IMR-90 (cell line): ENCODE data around the gene RPS25. TPM values are rescaled to one million over a fixed set of nuclear protein-coding genes. Genes with fewer than 3 reads are reported as not detected.

ENCODE experiments used
- ATAC-seq: fragments of 200-7000 bp; cut with Tn5 transposase; 2 replicates; pipeline ENCODE4 v1.9.1; 2020; ENCODE audit warnings: low read depth, mild to moderate bottlenecking, moderate library complexity
- BruUV-seq: library from RNA; stranded (reverse); fragments of 400-500 nt; replicated peaks from 2 replicates; lab custom pipeline; 2021; lab: Mats Ljungman, UMichigan
- CTCF ChIA-PET: fragments of 300-600 bp; formaldehyde crosslinking; extraction: SDS; loops from one replicate; lab custom pipeline; 2021; ENCODE audit warnings: antibody characterized with exemption; lab: Yijun Ruan, JAX
- POLR2A ChIA-PET: fragments of 300-600 bp; sonication (Branson Sonifier 250); formaldehyde crosslinking; loops from one replicate; lab custom pipeline; 2022; ENCODE audit warnings: antibody characterized with exemption; ENCODE audit not compliant: unreplicated experiment; lab: Charles Lee
- DNase-seq: peaks from one replicate; pipeline ENCODE4 v3.0.0; 2013
- H2AFZ ChIP-seq: replicated peaks from 2 replicates; pipeline ENCODE3; 2013; ENCODE audit warnings: low read length, mild to moderate bottlenecking; ENCODE audit not compliant: poor library complexity
- H2AK5ac ChIP-seq: 2 replicates; pipeline ENCODE4 v1.6.1; 2013; ENCODE audit warnings: low read depth, low read length, inconsistent platforms
- H2AK9ac ChIP-seq: replicated peaks from 2 replicates; pipeline ENCODE3; 2013; ENCODE audit warnings: mild to moderate bottlenecking, low read depth, low read length, moderate library complexity; ENCODE audit not compliant: poor library complexity
- H2BK120ac ChIP-seq: 2 replicates; pipeline ENCODE4 v1.6.1; 2013; ENCODE audit warnings: low read depth, low read length, inconsistent platforms
- H2BK15ac ChIP-seq: 3 replicates; pipeline ENCODE4 v1.6.1; 2013; ENCODE audit warnings: low read depth, low read length, inconsistent platforms
- H2BK20ac ChIP-seq: 2 replicates; pipeline ENCODE4 v1.6.1; 2013; ENCODE audit warnings: low read depth, mild to moderate bottlenecking, inconsistent platforms, low read length, moderate library complexity
- H2BK5ac ChIP-seq: 2 replicates; pipeline ENCODE4 v1.6.1; 2013; ENCODE audit warnings: mild to moderate bottlenecking, low read depth, low read length, inconsistent platforms; ENCODE audit not compliant: poor library complexity, severe bottlenecking
- H3K14ac ChIP-seq: replicated peaks from 2 replicates; pipeline ENCODE4 v1.6.1; 2013; ENCODE audit warnings: low read depth, low read length, inconsistent platforms
- H3K18ac ChIP-seq: 2 replicates; pipeline ENCODE4 v1.6.1; 2013; ENCODE audit warnings: low read depth, low read length, control low read depth
- H3K23ac ChIP-seq: 2 replicates; pipeline ENCODE4 v1.6.1; 2013; ENCODE audit warnings: low read depth, low read length, inconsistent platforms
- H3K27ac ChIP-seq: 2 replicates; pipeline ENCODE4 v1.5.1; 2013; ENCODE audit warnings: mild to moderate bottlenecking, control low read depth, low read length; ENCODE audit not compliant: insufficient read depth
- H3K27me3 ChIP-seq: 2 replicates; pipeline ENCODE4 v1.6.1; 2013; ENCODE audit warnings: low read length; ENCODE audit not compliant: control insufficient read depth, insufficient read depth
- H3K36me3 ChIP-seq: 2 replicates; pipeline ENCODE4 v1.6.1; 2013; ENCODE audit warnings: low read length, mixed read lengths; ENCODE audit not compliant: control insufficient read depth, insufficient read depth
- H3K4ac ChIP-seq: 2 replicates; pipeline ENCODE4 v1.6.1; 2013; ENCODE audit warnings: low read depth, low read length, inconsistent platforms
- H3K4me1 ChIP-seq: 2 replicates; pipeline ENCODE4 v1.6.1; 2013; ENCODE audit warnings: low read length, mixed read lengths; ENCODE audit not compliant: control insufficient read depth, insufficient read depth
- H3K4me2 ChIP-seq: 2 replicates; pipeline ENCODE4 v1.6.1; 2013; ENCODE audit warnings: low read depth, mild to moderate bottlenecking, control low read depth, low read length, moderate library complexity
- H3K4me3 ChIP-seq: 2 replicates; pipeline ENCODE4 v1.5.1; 2013; ENCODE audit warnings: low read depth, mild to moderate bottlenecking, control low read depth, low read length, moderate library complexity; ENCODE audit not compliant: insufficient read depth
- H3K56ac ChIP-seq: 2 replicates; pipeline ENCODE4 v1.6.1; 2013; ENCODE audit warnings: low read length, inconsistent platforms; ENCODE audit not compliant: insufficient read depth; ENCODE audit errors: extremely low read depth
- H3K79me1 ChIP-seq, 2 experiments: 2 replicates each; pipeline ENCODE4 v1.6.1; 2013; ENCODE audit warnings: low read length in 2 of 2, inconsistent platforms in 1 of 2, low read depth in 1 of 2
- H3K9ac ChIP-seq: 2 replicates; pipeline ENCODE4 v1.6.1; 2013; ENCODE audit warnings: low read depth, low read length, control low read depth
- H3K9me1 ChIP-seq: 2 replicates; pipeline ENCODE4 v1.6.1; 2013; ENCODE audit warnings: low read length, inconsistent platforms; ENCODE audit not compliant: insufficient read depth
- H3K9me3 ChIP-seq: 2 replicates; pipeline ENCODE4 v1.6.1; 2013; ENCODE audit warnings: low read length; ENCODE audit not compliant: control insufficient read depth, insufficient read depth
- H4K20me1 ChIP-seq: 2 replicates; pipeline ENCODE4 v1.6.1; 2013; ENCODE audit warnings: low read length, inconsistent platforms; ENCODE audit not compliant: insufficient read depth
- H4K5ac ChIP-seq: 2 replicates; pipeline ENCODE4 v1.6.1; 2013; ENCODE audit warnings: mild to moderate bottlenecking, low read depth, low read length, control low read depth
- H4K8ac ChIP-seq, 2 experiments: 2 replicates each; pipeline ENCODE4 v1.6.1; 2013; ENCODE audit warnings: low read depth in 2 of 2, low read length in 2 of 2, control low read depth in 1 of 2, inconsistent platforms in 1 of 2
- H4K91ac ChIP-seq: 2 replicates; pipeline ENCODE4 v1.6.1; 2013; ENCODE audit warnings: low read depth, low read length, inconsistent platforms; ENCODE audit not compliant: insufficient read depth
- FOS ChIP-seq: fragments of 150-350 bp; IDR thresholded peaks from 2 replicates; pipeline ENCODE4 v1.6.1; 2016; ENCODE audit warnings: low read depth, low read length
- MXI1 ChIP-seq: IDR thresholded peaks from 2 replicates; pipeline ENCODE4 v1.6.1; 2012; ENCODE audit warnings: low read depth, mild to moderate bottlenecking, low read length, moderate library complexity, borderline replicate concordance
- POLR2A ChIP-seq: IDR thresholded peaks from 2 replicates; pipeline ENCODE4 v1.6.1; 2012; ENCODE audit warnings: mild to moderate bottlenecking, low read depth, low read length
- RCOR1 ChIP-seq: IDR thresholded peaks from 2 replicates; pipeline ENCODE4 v1.6.1; 2012; ENCODE audit warnings: mild to moderate bottlenecking, low read length, improper control_type of control experiment; ENCODE audit not compliant: insufficient replicate concordance
- WGBS, 2 experiments: methylation state at CpG; one replicate each; pipeline versions ENCODE4 v1.1.5 to v1.1.7; 2013; ENCODE audit warnings: missing lambda C conversion rate in 2 of 2; ENCODE audit not compliant: insufficient read length in 1 of 2; ENCODE audit errors: extremely low coverage in 2 of 2; 5-methylcytosine and 5-hydroxymethylcytosine counted together
- dilution Hi-C: fragments of 300-500 bp; cut with HindIII; formaldehyde crosslinking; loops from one replicate; pipeline ENCODE4 v1.14.3; 2018; ENCODE audit warnings: low sequenced_read_pairs; ENCODE audit not compliant: unreplicated experiment
- in situ Hi-C: fragments of 300-500 bp; cut with MboI; formaldehyde crosslinking; loops from 3 replicates; pipeline ENCODE4 v1.14.3; 2019; ENCODE audit warnings: low sequenced_read_pairs, inconsistent platforms, mixed read lengths
- intact Hi-C: fragments of 100-400 bp; cut with micrococcal nuclease; formaldehyde crosslinking; loops from 2 replicates; pipeline ENCODE4 v1.10.0; 2022
- polyA plus RNA-seq, 3 experiments: library from polyadenylated mRNA; depleted of rRNA; stranded (reverse); fragments of >200 nt; gene quantifications; 2 replicates each; pipeline ENCODE4 v1.2.3, GENCODE V29; 2012; ENCODE audit warnings: low replicate concordance in 1 of 3
- total RNA-seq: library from RNA; depleted of rRNA; stranded (reverse); fragments of >200 nt; gene quantifications from 2 replicates; pipeline ENCODE4 v1.2.3, GENCODE V29; 2012

The RPS25 gene
- total and polyA plus RNA-seq, 2 of the 4 experiments (the other 2 are of a cell fraction), result 727 to 905 TPM

- no peak overlapping the region for H3K27ac ChIP-seq
- no peak overlapping the region for H3K4me2 ChIP-seq
- H3K36me3 ChIP-seq, result peaks cover 78% of the 10 kb centered on the region
- intact Hi-C loops (no loop called here), dilution Hi-C loops (no loop called here), in situ Hi-C loops (no loop called here)
- TF ChIP-seq POLR2A, result no peak
- TF ChIP-seq MXI1, result no peak
- no peak for TF ChIP-seq FOS
- no peak for TF ChIP-seq RCOR1
- H3K4me3 ChIP-seq, result no peak overlapping the region
- H2BK15ac ChIP-seq, result no peak overlapping the region
- H3K27me3 ChIP-seq, result no peaks in the 10 kb centered on the region
- no peak overlapping the region for H3K14ac ChIP-seq
- H3K79me1 ChIP-seq, result peaks cover 0 to 16% of the 10 kb centered on the region in 2 experiments; a peak in 3 of 4 replicates
- DNase-seq (no peak), ATAC-seq (no peak)
- no peak overlapping the region for H3K56ac ChIP-seq
- H3K4ac ChIP-seq, result no peak overlapping the region
- no peak overlapping the region for H2AK9ac ChIP-seq
- CTCF ChIA-PET, result no interaction called here
- BruUV-seq, result no TSS peak
- no peak overlapping the region for H3K18ac ChIP-seq
- H3K9me3 ChIP-seq, result no peaks in the 10 kb centered on the region
- no peaks in the 10 kb centered on the region for H3K9me1 ChIP-seq
- H2BK20ac ChIP-seq, result no peak overlapping the region
- H3K9ac ChIP-seq, result no peak overlapping the region
- no peak overlapping the region for H2BK5ac ChIP-seq
- H2AFZ ChIP-seq, result no peak overlapping the region
- no peaks in the 10 kb centered on the region; the same call in 1 of the 2 replicates for H4K20me1 ChIP-seq
- no peak overlapping the region for H2AK5ac ChIP-seq
- WGBS, 2 experiments, result 100% methylated on average over 3 of the region's 7 CpGs; no CpG with 5 or more reads in 1 of the 2 experiments
- no peak overlapping the region for H4K8ac ChIP-seq
- POLR2A ChIA-PET, result no interaction called here
- H2BK120ac ChIP-seq, result no peak overlapping the region
- no peak overlapping the region for H3K23ac ChIP-seq
- H4K5ac ChIP-seq, result no peak overlapping the region
- H4K91ac ChIP-seq, result no peak overlapping the region
- H3K4me1 ChIP-seq, result no peaks in the 10 kb centered on the region
These were observed 30.9 kb upstream of the RPS25 start for GRCh38 chr11:119049081-119049480.
